Measurements from ENCODE around the gene FAT1.

The FAT1 gene

DNA sequence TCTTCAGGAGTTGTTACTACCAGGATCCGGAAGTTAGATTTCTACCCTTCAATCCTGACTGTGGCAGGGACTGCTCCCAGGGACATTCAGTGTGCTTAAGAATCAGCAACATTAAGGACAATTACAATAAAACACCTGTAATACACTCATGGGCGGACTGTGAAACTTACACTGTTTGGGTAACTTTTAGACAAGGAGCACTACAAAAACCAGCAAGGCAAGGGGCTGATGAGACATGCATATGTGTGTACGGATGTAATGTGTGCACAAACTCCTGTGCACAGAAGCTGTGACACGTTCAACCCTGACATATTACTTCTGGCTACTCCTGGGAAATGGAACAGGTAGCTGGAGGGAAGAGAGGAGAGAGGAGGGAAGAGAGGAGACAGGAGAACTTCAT lies 75.8 kb downstream of the FAT1 start:
- no peak for DNase-seq

- no peak for DNase-seq
Measured at GRCh38 chr4:186644737-186645261, 78.9 kb downstream of the FAT1 start.

DNA sequence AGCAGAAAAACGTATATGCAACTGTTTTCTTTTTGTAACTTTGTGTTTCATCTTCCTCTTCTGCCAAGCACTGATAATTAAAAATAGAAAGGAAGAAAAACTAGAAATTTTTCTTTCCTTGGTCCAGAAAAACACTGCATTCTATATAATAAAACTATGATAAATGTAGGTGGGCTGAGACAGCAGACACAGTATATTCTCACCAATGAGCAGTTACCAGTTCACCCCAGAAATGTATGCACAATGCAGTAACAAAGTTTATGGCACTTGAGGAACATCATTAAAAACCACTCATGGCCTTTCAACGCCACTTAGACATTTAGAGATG lies 79.4 kb downstream of the FAT1 start:
- no peak for DNase-seq

DNA sequence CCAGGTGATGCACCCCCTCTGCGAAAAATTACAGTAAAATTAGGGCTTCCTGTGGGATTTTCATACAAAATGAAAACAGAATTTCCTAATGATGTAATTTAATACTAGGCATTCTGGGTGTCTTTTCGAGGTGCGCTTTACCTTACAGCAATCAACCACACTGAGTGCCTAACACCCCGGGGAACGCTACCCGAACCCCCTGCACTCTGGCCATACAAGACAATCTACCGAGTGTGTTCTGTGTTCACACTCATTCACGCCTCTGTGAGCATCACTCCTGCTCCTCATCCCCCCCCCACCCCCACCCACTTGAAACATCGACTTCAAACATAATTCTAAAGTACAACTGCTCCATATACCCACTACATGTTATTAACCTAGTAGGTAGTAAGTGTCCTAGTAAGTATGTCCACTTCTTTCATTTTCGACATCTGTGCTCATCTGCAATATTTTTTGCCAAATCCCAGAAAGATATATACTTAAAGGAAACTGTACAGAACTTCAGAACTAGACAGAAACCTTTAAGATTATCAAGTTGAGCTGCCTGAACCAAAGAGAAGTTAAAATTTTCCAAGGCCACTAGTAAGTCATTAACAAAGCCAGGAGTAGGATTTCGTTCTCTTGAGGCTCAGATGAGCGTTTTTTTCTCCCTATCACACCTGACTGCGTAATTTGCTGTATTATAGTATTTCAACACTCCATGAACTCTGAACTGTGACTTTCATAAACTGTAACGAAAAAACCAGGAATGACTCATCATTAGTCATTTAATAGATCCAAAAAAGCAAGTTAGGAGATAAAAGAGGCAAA lies 80.0 kb downstream of the FAT1 start:
- peak; percentile 31 for DNase-seq

DNA sequence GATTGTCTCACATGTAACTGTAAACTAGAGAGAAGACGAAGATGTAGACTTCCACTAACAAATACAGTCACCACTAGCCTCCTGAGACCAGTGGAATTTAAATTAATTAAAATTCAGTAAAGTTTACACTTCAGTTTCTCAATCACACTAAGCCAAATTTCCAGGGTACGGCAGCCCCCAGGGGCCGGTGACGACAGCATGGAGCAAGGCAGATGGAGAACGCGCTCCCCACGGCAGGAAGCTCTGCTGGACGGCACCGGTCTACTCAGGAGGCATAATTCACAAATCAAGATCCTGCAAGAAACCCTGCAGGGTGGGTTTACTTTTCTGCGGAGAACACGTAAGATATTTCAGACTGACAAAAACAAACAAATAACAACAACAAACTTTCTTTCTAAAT lies 80.7 kb downstream of the FAT1 start:
- DNase-seq, result no peak

- DNase-seq, result no peak
Measured at GRCh38 chr4:186642530-186642929, 81.1 kb downstream of the FAT1 start.

DNA sequence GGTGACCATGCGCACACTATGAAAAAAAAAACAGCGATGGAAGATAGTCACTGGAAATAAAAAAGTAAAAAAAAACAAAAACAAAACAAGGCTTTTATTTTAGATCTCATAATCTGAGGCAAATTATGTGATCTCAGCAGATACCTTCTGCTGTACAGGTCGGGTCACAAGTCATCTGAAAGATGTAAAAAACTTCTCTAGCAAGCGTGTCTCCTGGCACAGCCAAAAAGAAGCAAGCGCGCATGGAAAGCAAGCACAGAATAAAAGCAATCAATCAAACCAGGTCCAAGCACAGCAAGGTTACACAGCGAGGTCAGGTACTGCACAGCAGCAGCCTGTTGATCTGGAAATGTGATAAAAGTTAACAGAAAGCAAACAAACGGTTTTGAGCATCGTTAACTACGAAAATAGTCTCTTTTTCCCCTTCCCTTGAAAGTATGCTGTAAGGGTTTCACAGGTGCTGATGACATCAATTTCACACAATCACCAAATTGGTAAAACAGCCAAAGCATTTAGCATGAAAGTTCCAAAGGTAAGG lies 89.0 kb downstream of the FAT1 start:
- DNase-seq, result no peak

- DNase-seq, result no peak
Measured at GRCh38 chr4:186633844-186634243, 89.8 kb downstream of the FAT1 start.

- DNase-seq, result no peak
Measured at GRCh38 chr4:186630128-186630527, 93.5 kb downstream of the FAT1 start.

DNA sequence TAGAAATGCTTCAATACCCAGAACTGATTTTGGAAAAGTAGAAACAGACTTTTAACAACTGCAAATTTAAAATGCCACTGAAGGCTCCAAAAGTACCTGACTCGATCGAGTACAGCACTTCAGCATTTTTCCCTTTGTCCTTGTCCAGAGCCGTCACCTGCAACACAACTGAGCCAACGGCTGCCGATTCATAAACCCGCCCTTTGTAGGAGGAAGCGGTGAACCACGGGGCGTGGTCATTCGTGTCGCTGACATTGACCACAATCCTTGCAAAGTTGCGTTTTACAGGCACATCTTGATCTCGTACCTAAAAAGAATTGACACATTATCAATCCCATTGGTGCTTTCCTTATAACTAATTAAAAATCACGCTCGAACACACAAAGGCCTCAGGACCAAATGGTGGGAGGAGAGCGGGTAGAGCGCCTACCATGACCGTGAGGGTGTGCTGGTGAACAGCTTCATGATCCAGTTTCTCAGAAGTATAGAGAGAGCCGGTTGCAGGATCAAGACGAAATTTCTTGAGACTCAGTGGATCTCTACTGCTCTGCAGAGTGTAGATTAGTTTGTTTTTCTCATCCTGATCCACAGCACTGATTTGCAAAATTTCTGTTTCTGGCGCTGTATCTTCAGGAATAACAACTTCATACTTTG lies 95.5 kb downstream of the FAT1 start:
- no peak for DNase-seq

DNA sequence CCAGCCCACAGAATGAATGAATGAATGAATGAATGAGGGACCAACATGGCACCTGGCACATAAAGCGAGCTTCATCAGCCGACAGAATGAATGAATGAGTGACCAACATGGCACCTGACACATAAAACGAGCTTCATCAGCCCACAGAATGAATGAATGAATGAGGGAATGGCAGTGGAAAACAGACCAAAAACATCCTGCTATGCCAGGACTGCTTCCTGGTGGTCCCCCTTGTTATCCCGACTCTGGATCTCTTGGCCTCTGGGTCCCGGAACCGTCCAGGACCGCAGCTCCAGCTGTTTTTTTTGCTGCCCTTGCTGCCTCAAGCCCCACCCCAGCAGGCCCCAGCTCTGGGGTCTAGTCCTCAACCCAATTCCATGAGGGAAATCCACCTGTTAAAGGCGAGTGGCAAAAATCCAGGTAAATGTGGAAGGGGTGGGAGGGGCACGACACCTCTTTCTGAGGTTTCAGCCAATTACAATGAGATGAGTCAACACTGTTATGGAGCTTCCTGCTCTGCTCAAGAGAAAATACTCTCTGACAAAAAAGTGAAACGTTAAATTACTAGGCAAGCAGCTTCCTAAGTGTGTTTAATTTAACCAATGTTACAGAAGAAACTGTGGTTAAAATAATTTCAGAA lies 96.3 kb downstream of the FAT1 start:
- peak; percentile 35 for DNase-seq

DNA sequence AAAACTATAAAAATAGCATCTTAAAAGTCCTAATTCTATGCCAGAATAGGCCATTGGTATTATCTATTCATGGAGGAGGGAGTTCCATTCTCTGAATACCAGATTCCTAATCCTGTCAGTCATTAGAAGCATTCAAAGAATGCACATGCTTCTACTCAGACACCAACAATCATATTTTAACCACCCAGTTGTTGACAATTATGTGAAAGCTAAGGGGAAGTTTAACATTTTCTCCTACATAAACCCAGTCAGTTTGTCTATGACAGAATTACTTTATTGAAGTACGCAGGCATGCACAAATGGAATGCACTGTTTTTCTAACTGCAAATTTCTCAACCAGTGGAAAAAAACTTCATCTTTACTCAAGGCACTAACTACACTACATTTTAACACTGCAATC lies 98.7 kb downstream of the FAT1 start:
- peak; percentile 94 for DNase-seq

GRCh38 chr4:186623546-186623945 lies 100.1 kb downstream of the FAT1 start:
- DNase-seq, result no peak

GRCh38 chr4:186622788-186623464 lies 100.7 kb downstream of the FAT1 start:
- peak; percentile 74 for DNase-seq

DNA sequence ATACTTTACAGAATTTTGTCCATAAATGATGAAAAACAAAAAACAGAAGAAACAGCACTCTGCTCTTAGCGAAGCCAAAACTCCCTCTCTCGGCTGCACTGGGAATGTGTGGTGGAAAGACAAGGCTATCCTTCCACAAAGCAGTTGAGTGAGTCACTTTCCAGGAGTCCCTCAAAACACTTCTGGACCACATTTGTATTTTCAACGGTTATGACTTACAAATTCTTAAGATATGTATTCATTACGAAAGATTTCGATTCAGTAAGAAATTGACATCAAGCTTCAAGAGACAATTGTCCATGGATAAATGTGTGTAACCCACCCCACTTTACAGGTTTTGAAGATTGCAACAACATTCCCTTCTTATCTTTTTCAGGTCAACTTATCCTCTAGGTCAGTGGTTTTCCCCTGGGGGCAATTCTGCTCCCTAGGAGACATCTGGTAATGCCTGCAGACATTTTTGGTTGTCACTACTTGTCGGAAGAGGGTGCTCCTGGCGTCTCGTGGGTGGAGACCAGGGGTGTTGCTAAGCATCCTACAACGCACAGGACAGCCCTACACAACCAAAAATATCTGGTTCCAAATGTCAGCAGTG lies 101.6 kb downstream of the FAT1 start:
- DNase-seq, result peak; percentile 94

- DNase-seq, result no peak
Measured at GRCh38 chr4:186619088-186619487, 104.6 kb downstream of the FAT1 start.

GRCh38 chr4:186617921-186618320 lies 105.7 kb downstream of the FAT1 start:
- peak; percentile 41 for DNase-seq

DNA sequence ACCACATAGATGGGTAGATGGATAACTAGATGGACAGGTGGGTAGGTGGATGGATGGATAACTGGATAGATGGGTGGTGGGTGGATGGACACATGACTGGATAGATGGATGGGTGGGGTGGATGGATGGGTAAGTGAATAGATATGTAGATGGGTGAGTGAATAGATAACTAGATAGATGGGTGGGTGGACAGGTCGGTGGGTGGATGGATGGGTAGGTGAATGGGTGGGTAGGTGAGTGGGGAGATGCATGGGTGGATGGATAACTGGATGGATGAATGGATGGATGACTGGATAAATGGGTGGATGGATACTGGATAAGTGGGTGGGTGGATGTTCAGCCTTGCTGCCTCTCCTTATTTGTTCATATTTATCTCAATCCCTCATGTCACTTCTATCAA lies 116.2 kb downstream of the FAT1 start:
- no peak for DNase-seq

DNA sequence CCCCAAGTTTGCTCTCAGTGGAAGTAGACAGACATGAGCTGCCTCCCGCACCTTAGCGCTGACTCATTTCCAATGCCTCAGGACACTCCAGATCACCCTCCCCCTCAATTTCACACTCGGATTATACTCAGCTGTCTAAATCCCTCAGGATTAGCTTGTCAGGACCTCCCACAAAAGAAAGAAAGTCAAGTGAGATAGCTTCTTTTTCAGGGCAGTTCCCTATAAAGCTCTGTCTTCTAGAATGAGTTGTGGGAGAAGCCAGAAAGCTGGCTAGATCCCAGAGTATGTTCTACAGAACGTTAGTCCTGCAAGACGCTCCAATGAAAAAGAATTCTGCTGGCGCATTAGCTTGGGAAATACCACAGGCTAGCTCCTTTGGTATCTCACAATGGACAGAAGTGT lies 117.1 kb downstream of the FAT1 start:
- DNase-seq, result peak; percentile 68

DNA sequence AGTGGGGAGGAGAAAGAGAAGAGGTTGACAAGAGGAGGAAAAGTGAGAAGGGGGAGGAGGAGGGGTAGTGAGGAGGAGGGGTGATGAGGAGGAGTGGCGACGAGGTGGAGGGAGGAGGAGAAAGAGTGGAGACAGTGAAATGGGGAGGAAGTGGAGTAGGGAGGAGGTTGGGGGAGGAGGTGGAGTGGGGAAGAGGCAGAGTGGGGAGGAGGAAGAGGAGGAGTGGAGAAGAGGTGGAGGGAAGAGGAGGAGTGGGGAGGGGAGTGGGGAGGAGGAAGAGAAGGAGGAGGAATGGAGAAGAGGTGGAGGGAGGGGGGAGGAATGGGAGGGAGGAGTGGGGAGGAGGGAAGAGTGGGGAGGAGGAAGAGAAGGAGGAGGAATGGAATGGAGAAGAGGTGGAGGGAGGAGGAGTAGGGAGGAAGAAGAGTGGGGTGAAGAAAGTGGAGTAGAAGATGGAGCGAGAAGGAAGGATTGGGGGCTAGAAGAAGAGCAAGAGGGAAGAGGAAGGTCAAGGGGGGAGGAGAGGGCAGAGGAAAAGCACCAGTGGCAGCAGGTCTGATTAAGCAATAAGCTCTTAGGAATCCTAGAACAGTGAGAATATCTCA lies 118.3 kb downstream of the FAT1 start:
- no peak for DNase-seq

- DNase-seq, result no peak
Measured at GRCh38 chr4:186604124-186604807, 119.4 kb downstream of the FAT1 start.

DNA sequence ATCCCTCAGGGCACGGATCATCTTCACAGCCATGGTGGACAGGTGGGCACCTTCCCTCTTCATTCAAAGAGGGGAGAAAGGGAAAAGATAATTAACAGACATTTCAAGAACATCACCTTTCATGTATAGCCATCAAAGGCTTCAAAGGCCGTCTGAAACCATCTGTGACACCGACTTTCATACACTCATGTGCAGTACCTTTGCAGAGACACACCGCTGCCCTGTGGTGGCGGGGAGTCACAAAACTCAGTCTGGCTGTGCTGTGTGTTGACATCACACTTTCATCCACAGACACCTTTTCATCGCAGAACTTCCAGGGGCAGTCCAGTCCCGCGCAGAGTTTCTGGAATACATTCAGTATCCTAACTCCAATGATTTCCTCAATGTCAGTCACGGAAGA lies 120.7 kb downstream of the FAT1 start:
- DNase-seq, result no peak

Measured in fibroblast of upper back skin (primary cell).